HEK293 (cell line): Measurements from ENCODE around the gene COX18.

Experiments used
- TSHZ1 ChIP-seq: fragments of 450-650 bp; formaldehyde crosslinking; IDR thresholded peaks from 2 replicates; pipeline ENCODE4 v1.5.1; 2016; ENCODE audit warnings: missing biosample characterization, missing genetic modification characterization, borderline replicate concordance

Gene COX18

GRCh38 chr4:73005514-73005913, 64.0 kb downstream of the COX18 start (continued):
- TF ChIP-seq TSHZ1 (tag by site-specific recombination) = no peak
